DMS 273 (cell line): ENCODE results near the gene NME1.
"Not testable (repeated sequence)": the region's sequence is repeated elsewhere in the genome, so short reads cannot be mapped to it uniquely, and the experiment has no call there.

Source experiments
- DNase-seq: peaks from one replicate; lab custom pipeline; 2025; ENCODE audit not compliant: unreplicated experiment; lab: John Stamatoyannopoulos, UW

NME1 gene

DNA sequence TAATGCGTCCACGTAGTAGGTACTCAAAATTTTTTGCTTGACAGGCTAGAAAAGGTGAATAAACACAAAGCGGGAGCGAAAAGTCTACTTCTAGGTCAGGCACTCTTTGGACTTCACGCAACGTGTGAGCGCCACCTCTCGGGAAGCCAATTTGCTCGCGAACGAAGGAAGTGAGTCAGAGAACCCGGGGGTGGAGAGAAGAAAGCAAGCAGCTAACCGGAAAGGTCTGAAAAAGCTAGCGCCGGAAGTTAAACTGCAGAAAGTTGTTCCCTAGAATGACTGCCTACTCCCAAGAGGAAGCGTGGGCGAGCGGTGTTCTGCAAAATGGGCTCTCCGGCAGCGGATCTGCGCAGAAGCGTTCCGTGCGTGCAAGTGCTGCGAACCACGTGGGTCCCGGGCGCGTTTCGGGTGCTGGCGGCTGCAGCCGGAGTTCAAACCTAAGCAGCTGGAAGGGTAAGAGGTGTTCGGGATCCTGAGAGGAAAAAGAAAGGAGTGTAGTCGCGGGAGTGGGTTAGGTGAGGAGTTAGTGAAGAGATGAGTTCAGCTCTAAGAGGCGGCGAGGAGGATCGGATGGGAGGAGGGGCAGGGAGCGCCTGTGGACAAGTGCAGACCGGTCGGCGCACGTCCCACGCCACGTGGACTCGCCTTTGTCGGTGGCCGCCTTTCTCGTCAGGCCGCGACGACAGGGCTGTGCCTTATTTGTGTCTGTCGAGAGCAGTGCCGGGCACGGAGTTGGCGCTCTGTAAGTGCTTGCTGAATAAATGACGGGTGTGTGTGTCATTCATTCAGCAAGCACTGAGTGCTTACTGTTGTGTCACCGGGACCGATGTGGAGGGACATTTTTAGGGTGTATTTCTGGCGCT, at the start of gene NME1:
NME1 (plus strand) TSS at position 350 of the 863 bp plus-strand sequence. CDS start 2,096 bp downstream, outside the sequence.
- DNase-seq = peak; percentile 99

DNA sequence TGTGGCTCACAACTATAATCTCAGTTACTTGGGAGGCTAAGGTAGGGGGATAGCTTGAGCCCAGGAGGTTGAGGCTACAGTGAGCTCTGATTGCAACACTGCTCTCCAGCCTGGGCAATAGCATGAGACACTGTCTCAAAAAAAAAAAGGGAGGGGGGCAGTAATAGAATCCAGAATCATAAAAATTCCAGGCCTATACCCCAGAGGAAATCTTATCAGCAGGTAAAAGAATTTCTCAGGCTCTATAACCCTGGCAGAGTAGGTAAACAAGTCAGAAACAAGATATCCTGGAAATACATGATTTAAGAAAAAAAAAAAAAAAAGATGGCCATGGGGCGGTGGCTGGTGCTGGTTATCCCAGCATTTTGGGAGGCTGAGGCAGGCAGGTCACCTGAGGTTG, 45.6 kb upstream of the NME1 start:
- no peak for DNase-seq

- not testable (repeated sequence) for DNase-seq
These were observed 40.8 kb upstream of the NME1 start for GRCh38 chr17:51112303-51113222.

DNA sequence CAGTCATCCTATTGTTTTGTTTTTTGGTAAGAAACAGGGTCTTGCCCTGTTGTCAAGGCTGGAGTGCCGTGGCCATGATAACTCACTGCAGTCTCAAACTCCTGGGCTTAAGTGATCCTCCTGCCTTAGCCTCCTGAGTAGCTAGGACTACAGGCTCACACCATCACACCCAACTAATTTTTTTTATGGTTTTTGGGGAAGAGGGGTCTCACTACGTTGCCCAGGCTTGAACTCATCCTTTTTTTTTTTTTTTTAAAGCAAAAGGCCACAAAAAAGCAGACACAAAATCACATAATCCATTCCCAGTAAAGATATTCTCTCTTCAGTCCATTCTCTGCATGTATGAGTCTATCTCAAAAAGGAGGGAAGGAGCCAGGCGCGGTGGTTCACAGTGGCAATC, 38.2 kb upstream of the NME1 start:
- DNase-seq = no peak

DNA sequence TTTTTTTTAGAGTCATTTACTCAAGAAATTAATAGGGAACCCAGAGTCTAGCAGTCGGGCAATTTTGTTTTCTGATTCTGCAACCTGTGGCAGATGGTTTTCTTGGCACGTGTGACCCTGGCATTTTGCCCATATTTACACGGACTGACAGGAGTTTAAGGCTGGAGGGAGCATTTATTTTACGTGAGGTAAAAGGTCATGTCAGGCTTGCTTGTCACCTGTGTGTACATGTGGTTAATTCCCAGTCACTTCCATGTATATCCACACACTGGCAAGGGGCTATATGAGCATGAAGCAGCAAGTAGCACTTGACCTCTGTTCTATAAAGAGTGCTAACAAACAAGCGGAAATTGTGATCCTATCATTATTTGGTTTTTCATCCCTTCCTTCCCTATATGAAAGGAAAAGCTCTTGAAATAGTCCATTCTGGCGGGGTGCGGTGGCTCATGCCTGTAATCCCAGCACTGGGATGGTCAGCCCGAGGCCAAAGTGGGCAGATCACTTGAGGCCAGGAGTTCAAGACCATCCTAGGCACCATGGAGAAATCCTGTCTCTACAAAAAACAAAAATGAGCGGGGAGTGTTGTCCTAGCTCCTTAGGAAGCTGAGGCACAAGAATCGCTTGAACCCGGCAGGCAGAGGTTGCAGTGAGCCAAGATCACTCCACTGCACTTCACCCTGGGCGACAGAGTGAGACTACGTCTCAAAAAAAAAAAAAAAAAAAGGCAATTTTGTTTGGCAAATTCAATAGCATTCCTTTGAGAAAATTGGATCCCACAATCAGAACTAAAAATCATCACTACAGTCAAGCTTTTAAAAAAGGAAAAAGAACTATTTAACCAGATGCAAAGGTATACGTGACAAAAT, 34.8 kb upstream of the NME1 start:
- peak; percentile 95 for DNase-seq

GRCh38 chr17:51119415-51120356, 33.7 kb upstream of the NME1 start:
- peak; percentile 82 for DNase-seq

GRCh38 chr17:51120357-51120738, 33.0 kb upstream of the NME1 start:
- peak; percentile 70 for DNase-seq

DNA sequence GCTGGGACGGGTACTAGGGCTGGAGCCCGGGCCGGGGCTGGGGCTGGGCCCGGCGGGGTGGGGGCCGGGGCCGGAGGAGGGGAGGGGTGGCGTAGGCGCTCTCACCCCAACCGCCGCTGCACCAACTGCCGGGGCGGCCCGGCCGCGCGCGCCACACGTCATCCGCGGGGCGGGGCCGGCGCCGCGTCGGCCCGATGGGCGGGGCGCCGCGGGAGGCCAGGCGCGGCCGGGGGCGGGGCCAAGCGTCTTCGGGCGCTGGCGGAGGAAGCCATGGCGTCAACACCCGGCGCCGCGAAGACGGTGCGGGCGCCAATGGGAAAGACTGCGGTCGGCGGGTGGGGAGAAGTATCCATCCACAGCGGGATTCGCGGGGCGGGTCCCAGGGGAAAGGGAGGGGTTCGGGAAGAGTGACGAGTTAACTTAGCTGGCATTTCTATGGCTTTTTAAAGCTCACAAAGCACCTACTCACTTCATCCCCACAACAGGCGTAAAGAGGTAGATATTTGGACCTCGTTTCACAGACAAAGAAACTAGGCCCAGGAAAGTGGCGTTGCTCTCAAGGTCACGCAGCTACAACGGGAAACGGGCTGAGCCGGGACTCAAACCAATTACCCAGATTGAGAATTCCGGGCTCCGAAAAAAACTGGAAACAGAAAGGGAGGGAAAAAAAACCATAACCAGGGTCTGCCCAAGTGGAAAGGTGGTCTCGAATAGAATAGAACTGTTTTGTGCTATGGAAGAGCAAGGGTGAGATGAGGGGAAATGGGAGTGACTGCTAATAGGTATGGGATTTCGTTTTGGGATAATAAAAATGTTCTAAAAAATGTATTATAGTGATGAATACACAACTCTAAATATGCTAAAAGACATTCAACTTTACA, 32.4 kb upstream of the NME1 start, which contains the start of gene SPAG9:
SPAG9 (minus strand) TSS at position 130 of the 881 bp plus-strand sequence. CDS start 212 bp downstream, outside the sequence.
- peak; percentile 99 for DNase-seq

DNA sequence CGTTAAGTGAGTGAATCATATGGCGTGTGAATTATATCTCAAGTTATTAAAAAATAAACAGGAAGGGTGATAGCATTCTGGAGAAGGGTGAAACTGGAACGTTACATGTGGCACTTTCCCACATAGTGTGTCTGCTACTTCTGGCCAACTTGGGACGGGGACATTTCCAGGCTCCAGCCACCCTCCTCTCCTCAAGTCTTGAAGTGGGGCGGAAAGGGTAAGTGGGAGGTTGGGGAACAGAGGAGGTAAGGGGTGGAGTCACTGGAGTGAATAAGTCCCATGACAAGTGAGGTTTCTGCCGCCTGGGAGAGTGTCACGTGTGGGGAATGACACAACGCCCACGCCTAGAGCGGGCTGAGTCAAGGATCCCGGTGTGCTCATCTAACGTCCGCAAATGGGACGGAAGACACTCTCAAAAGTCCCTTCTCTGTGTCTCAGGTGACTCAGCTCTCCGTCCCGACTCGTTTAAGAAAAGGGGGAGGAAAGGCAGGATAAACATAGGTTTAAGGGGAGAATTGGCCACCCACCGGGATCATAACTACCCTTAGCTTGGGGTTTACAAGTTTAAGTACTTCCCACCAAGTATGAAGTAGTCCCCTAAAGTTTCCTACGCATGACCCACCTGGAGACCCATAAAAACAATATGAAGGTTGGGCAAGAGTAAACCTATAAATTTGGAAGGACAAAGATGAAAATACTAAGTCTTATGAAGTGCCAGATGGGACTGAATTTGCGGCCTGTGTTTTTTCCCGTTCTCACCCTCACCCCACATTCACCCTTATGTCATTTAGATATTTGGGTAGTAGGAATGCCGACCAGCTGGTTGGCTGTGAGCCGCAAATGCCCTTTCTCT, 31.5 kb upstream of the NME1 start:
- DNase-seq = peak; percentile 93

GRCh38 chr17:51122473-51123115, 30.8 kb upstream of the NME1 start:
- not testable (repeated sequence) for DNase-seq

GRCh38 chr17:51124640-51125503, 28.5 kb upstream of the NME1 start:
- no peak for DNase-seq

GRCh38 chr17:51128076-51128475, 25.3 kb upstream of the NME1 start:
- DNase-seq = peak; percentile 35

DNA sequence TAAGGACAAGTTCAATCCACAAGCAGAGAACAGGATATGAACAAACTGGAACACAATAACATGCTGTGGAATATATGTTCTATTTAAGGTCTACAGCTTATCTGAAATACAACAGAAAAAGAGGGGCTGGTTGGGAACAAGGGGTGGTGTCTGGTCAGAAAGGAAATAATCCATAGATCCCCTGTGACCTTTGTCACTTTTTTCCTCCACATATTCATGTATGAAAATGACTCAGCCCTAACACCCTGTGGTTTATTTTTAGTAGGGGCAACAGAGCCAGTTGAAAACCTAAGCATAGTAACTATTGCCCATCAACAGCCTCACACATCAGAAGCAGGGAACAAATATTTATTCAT, 20.4 kb upstream of the NME1 start:
- no peak for DNase-seq

GRCh38 chr17:51133365-51133764, 20.0 kb upstream of the NME1 start:
- DNase-seq = no peak

- no peak for DNase-seq
These were observed 17.4 kb upstream of the NME1 start for GRCh38 chr17:51135956-51136355.

DNA sequence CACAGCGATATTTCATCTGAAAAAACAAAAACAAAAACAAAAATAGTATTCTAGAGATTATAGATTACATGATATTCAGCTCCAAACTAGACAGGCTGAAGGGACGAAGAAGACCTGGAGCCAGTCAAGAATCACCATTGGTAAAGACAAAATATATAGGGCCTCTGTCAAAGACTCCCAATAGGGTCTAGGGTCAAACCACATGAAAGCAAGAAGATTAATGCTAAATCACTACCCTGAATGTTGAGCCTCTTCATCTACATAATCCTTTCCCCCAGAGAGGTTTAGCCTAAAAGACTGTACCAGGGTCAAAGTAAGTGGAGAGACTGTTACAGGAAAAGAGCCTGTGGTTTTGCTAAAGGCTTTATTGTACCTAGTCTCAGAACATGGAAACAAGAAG, 10.8 kb upstream of the NME1 start:
- no peak for DNase-seq
